Neutrophil (primary cell): ENCODE data around the gene ABCC5.

Experiments
- H3K27ac ChIP-seq: fragments of 200-600 bp; sonication (generic); 2 replicates; pipeline ENCODE4 v1.5.1; 2016; ENCODE audit warnings: mild to moderate bottlenecking, moderate library complexity
- H3K27me3 ChIP-seq: fragments of 200-600 bp; sonication (generic); 2 replicates; pipeline ENCODE4 v1.6.0; 2016; ENCODE audit warnings: mild to moderate bottlenecking
- H3K36me3 ChIP-seq: fragments of 200-600 bp; sonication (generic); 2 replicates; pipeline ENCODE4 v1.5.1; 2017
- H3K4me1 ChIP-seq, 2 experiments: fragments of 200-600 bp in 1 of 2; sonication (generic) in 1 of 2; 1 replicate in 1 of 2; 2 replicates in 1 of 2; pipeline versions ENCODE4 v1.5.1 to v1.6.1; 2013 to 2016; ENCODE audit warnings: low read depth in 1 of 2, low read length in 1 of 2, mild to moderate bottlenecking in 1 of 2, moderate library complexity in 1 of 2; ENCODE audit not compliant: control insufficient read depth in 1 of 2, insufficient read depth in 1 of 2
- H3K4me3 ChIP-seq, 2 experiments: fragments of 200-600 bp in 1 of 2; sonication (generic) in 1 of 2; 1 replicate in 1 of 2; 2 replicates in 1 of 2; pipeline ENCODE4 v1.5.1; 2013 to 2016; ENCODE audit warnings: low read depth in 1 of 2, low read length in 1 of 2, mild to moderate bottlenecking in 1 of 2, moderate library complexity in 1 of 2
- H3K9me3 ChIP-seq: fragments of 200-600 bp; sonication (generic); 2 replicates; pipeline ENCODE4 v1.5.1; 2016
- CTCF ChIP-seq: fragments of 200-600 bp; sonication (generic); IDR thresholded peaks from 2 replicates; pipeline ENCODE4 v1.5.1; 2016; ENCODE audit warnings: antibody characterized with exemption

ABCC5 gene

GRCh38 chr3:183924956-183925355, 92.7 kb downstream of the ABCC5 start:
- H3K9me3 ChIP-seq = no peaks in the 10 kb centered on the region
- H3K4me3 ChIP-seq = no peak overlapping the region
- TF ChIP-seq CTCF = no peak
- no peaks in the 10 kb centered on the region for H3K27me3 ChIP-seq
- no peak overlapping the region for H3K27ac ChIP-seq
- H3K36me3 ChIP-seq = peaks cover 84% of the 10 kb centered on the region
- H3K4me1 ChIP-seq = no peaks in the 10 kb centered on the region

DNA sequence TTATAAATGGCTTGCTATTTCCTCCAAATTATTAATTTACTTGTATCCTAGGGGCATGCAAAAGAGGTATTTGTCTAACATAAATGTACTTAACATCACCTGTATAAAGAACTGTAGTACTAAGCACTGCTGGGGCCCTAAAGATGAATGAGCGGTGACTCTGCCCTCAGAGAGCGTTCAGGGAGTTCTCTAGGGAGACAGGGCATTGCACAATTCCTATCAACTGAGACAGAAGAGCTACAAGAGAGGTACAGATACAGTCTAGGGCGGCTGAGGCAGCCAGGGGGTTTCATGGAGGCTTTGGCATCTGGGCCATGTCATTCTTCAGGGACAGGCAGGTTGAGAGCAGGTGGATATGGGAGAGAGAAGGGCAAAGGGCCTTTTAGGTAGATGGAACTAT, 93.1 kb downstream of the ABCC5 start:
- Histone ChIP-seq H3K9me3 (no peaks in the 10 kb centered on the region), H3K27me3 (no peaks in the 10 kb centered on the region), H3K27ac (no peak overlapping the region), H3K36me3 (peaks cover 89% of the 10 kb centered on the region), H3K4me3 (no peak overlapping the region), H3K4me1 (no peaks in the 10 kb centered on the region)
- TF ChIP-seq CTCF = no peak

GRCh38 chr3:183922421-183922820, 95.3 kb downstream of the ABCC5 start:
- H3K4me1 ChIP-seq = no peaks in the 10 kb centered on the region
- H3K9me3 ChIP-seq = no peaks in the 10 kb centered on the region
- H3K27ac ChIP-seq = no peak overlapping the region
- no peak overlapping the region for H3K4me3 ChIP-seq
- TF ChIP-seq CTCF = no peak
- peaks cover 77% of the 10 kb centered on the region for H3K36me3 ChIP-seq
- no peaks in the 10 kb centered on the region for H3K27me3 ChIP-seq

DNA sequence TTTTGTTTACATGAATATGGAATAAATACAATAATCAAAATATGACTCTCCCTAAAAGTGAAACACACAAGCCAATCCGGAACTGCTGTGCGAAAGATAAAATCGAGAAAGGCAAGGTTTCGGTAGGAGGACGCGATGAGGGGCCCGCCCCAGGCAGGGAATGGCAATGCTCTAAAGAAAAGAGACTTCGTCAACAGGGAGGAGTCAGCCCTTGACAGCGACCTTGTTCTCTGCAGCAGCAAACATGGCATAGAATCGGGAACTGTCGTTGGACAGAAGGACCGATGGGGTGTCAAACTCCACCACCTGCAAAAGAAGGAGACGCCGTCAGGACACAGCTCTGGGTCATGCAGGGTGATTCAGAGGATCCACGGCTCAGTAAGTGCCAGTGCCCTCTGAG, 96.6 kb downstream of the ABCC5 start:
- Histone ChIP-seq H3K27ac (no peak overlapping the region), H3K9me3 (no peaks in the 10 kb centered on the region), H3K4me3 (no peak overlapping the region), H3K4me1 (no peaks in the 10 kb centered on the region), H3K27me3 (no peaks in the 10 kb centered on the region), H3K36me3 (peaks cover 64% of the 10 kb centered on the region)
- no peak for TF ChIP-seq CTCF

DNA sequence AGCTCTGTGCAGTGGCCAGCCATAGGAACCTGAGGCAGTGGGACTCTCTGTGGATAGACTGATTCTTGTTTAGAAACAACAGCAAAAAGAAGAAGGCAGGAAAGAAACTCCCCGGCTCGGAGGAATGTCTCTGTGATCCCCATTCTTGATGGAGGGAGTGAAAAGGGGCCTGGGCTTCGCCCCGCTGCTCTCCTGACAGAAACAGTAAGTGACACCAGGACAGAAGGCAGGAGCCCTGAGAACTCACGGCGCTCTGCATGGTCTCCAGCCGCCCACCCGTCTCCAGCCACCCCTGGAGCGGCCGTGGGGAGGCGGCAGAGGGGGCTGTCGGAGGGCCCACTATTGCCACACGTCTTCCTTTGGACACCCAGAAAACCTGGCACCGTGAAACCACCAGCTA, 97.3 kb downstream of the ABCC5 start:
- Histone ChIP-seq H3K36me3 (peaks cover 59% of the 10 kb centered on the region), H3K9me3 (no peaks in the 10 kb centered on the region), H3K27ac (no peak overlapping the region), H3K4me3 (no peak overlapping the region), H3K27me3 (no peaks in the 10 kb centered on the region), H3K4me1 (no peaks in the 10 kb centered on the region)
- TF ChIP-seq CTCF = no peak

DNA sequence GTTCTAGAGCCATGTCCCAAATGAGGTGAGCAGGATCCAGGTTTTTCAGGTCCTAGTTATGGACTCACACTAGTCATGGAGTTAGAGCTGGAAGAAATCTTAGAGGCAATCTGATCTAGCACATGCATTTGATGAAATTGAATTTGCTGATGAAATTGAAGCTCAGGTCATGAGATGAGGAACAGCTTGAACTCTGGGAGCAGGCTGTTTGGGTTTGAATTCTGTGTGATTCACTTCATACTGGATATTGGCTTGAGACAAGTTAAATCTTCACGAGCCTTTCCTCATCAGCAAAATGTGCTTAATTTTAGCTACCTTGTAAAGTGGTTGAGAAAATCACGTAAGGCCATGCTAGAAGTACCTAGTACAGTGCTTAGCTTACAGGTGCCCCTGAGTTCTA, 99.5 kb downstream of the ABCC5 start:
- no peaks in the 10 kb centered on the region for H3K27me3 ChIP-seq
- TF ChIP-seq CTCF = no peak
- H3K4me3 ChIP-seq = no peak overlapping the region
- H3K36me3 ChIP-seq = peaks cover 38% of the 10 kb centered on the region
- H3K4me1 ChIP-seq = no peaks in the 10 kb centered on the region
- H3K9me3 ChIP-seq = no peaks in the 10 kb centered on the region
- H3K27ac ChIP-seq = no peak overlapping the region
